Pulmonary artery endothelial cell (primary cell): ENCODE measurements around the gene NEMP2. TPM values are rescaled to one million over a fixed set of nuclear protein-coding genes. Genes with fewer than 3 reads are reported as not detected.

Experiments
- DNase-seq: peaks from one replicate; pipeline ENCODE4 v3.0.0-alpha.2; 2011; ENCODE audit warnings: low read depth, low spot score
- total RNA-seq: library from RNA; depleted of rRNA; stranded (reverse); fragments of >200 nt; gene quantifications from 2 replicates; pipeline ENCODE4 v1.2.3, GENCODE V29; 2014

Gene NEMP2
- total RNA-seq, 1 donor from 2014 or later: 3.5 TPM

DNA sequence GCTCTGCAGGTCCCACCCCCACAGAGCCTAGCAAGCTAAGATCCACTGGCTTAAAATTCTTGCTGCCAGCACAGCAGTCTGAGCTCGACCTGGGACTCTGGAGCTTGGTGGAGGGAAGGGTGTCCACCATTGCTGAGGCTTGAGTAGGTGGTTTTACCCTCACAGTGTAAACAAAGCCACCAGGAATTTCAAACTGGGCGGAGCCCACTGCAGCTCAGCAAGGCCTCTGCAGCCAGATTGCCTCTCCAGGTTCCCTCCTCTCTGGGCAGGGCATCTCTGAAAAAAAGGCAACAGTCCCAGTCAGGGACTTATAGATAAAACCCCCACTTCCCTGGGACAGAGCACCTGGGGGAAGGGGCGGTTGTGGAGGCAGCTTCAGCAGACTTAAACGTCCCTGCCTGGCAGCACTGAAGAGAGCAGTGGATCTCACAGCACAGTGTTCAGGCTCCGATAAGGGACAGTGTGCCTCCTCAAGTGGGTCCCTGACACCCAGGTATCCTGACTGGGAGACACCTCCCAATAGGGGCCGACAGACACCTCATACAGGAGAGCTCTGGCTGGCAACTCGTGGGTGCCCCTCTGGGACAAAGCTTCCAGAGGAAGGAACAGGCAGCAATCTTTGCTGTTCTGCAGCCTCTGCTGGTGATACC lies 20.0 kb upstream of the NEMP2 start:
- DNase-seq: no peak

DNA sequence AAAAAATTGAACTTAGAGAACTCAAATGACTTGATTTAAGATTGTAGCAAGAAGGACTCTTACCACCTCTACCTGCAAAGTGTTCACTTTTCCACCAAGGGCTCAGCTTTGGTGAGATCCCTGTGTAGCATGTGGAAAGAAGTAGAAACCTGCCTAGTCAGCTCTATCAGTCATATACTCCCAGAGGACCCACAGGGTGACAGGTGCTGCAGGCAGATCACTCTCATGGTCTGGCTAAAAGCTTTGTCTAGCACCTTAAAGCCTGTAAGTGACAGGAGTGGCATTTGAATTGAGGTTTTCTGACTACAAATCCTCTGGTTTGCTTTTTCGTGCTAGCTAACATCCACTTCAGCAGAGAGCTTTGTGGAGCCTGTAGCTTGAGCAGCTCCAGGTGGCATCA lies 18.7 kb upstream of the NEMP2 start:
- DNase-seq: no peak

DNA sequence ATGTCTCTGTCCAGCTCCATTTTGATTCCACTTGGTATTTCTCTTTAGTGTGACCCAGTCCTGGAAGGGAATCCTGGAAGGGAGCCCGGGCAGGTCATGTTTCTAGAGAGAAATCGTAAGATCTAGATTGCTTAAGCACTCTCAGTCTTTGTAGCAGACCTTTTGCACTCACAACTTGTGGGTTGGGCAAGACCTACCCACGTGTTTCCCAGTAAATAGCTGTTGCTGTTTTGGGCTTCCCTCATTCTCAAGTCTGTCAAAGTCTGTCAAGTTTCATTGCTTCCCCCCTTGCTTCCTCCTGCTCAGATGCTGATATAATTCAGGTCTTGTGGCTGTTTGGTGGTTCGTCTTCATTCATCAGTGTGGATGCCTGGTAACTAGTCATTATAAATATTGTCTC lies 17.4 kb upstream of the NEMP2 start:
- no peak for DNase-seq

DNA sequence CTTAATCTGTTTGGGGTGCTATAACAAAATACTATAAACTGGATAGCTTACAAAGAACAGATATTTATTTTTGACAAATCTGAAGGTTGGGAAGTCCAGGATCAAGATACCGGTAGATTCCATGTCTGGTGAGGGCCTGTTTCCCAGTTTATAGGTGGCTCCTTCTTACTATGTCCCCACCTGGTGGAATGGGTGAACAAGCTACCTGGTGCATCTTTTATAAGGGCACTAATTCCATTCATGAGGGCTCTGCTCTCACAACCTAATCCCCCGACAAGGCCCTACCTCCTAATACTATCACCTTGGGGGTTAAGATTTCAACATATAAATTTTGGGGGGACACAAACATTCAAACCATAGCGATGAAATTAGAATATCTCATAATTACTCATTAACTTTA lies 15.6 kb upstream of the NEMP2 start:
- DNase-seq: no peak

DNA sequence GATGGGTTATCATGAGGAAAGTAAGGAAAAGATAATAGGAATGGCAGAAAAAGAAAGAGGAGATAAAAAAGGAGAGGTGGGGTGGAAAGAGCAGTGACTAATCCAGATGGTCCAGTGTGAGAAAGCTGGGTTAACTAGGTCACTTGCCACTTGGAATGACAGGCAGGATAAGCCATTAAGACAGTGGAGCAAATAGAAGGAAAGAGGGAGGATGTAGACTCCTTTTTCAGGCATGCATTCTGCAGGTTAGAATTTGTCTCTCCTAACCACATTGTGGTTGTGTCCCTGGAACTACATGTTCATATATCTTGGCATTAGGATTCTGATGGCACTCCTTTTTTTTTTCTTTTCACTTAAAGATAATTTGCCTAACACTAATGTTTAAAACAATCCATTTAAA lies 13.4 kb upstream of the NEMP2 start:
- DNase-seq: no peak

DNA sequence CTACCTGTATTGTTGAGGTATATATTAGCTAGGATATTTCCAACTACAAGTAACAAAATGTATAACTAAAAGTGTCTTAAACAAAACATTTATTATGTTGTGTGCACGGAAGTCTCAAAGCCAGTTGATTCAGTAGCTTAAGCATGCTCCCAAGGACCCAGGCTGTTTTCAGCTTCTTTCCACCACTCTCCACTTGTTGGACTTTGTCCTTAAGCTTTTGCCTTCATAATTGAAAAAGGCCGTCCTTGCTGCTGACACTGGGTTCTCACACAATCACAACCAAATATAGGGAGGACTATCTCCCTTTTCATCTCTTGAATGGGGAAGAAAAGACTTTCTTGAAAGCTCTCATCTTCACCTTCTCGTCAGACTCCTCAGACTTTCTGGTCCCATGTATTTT lies 12.2 kb upstream of the NEMP2 start:
- no peak for DNase-seq

DNA sequence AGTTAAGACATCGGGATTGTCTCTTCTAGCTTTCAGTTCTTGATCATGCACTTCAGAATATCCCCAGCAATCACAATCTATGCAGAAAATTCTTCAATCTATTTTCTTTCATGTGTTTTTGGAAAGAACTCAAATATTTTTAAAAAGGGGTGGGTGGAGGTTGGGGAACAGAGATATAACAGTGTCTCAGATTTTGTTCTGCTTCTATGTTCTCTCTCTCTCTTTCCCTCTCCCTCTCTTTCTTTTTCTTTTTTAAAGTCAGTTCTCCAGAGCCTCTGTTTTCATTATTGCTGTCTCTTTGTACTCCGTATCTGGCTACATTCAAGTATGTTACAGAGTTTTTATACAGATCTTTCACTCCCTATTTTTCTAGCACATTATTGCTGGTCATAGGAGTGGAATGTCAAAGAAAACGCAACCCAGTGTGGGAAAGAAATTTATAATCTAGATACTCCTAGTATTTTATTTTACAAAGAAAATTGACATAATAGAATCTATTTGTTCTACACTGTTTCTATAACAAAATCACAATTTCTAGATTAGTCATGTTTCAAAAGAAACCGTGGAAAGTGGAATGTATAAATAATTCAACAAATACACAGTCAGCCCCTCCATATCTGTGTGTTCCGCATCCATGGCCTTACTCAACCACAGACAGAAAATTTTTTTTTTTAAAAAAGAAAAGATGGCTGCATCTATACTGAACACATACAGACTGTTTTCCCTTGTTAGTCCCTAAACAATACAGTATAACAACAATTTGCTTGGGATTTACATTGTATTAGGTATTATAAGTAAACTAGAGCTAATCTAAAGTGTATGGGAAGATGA lies 11.2 kb upstream of the NEMP2 start:
- DNase-seq: no peak

DNA sequence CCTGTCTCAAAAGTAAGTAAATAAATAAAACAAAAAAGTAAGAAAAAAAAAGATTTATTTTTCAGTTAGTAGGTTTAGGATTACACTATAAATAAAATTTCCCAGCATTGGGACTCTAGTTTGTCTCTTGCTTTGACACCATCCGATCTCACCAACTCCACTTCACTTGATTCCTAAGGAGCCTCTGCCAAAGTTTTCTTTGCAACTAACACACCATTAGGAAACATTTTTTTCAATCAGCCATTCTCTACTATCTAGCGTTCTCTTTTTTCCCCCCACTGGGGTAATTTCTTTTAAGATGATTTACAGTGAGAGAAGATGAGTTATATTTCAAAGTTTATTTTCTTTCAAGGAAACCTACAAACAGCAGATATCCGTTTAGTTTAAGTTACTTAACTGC lies 10.6 kb upstream of the NEMP2 start:
- no peak for DNase-seq

DNA sequence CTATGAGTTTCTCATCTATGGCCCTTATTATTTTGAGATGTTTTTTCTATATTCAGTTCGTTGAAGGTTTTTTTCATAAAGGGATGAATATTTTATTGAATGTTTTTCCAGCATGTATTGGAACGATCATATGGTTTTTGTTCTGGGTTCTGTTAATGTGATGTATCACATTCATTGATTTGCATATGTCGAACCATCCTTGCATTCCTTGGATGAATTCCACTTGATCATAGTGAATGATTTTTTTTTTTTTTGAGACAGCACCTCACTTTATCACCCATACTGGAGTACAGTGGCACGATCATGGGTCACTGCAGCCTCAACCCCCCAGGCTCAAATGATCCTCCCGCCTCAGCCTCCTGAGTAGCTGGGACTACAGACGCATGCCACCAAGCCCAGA lies 5.5 kb upstream of the NEMP2 start:
- no peak for DNase-seq

DNA sequence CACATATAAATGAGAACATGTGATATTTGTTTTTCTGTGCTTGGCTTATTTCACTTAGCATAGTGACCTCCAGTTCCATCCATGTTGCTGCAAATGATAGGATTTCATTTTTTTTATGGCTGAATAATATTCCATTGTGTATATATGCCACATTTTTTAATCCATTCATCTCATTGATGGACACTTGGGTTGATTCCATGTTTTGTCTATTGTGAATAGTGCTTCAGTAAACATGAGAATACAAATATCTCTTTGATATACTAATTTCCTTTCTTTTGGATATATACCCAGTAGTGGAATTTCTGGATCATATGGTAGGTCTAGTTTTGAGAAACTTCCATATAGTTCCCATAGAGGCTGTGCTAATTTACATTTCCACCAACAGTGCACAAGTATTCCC lies 3.7 kb upstream of the NEMP2 start:
- DNase-seq: no peak

DNA sequence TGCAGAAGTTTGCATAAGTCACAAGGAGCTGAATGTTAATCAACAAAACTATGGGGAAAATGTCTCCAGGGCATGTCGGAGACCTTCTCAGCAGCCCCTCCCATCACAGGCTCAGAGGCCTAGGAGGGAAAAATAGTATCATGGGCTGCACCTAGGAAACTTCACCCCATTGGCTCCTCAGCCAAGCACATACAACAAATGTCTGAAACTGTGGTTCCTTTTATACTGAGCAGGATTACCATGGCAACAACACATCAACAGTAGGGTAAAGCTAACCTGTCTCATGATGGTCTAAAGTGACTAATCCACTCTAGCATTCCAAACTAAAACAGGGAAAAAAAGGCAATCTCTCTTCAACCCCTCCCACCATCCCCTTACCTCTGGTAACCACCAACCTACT lies 3.2 kb upstream of the NEMP2 start:
- no peak for DNase-seq

DNA sequence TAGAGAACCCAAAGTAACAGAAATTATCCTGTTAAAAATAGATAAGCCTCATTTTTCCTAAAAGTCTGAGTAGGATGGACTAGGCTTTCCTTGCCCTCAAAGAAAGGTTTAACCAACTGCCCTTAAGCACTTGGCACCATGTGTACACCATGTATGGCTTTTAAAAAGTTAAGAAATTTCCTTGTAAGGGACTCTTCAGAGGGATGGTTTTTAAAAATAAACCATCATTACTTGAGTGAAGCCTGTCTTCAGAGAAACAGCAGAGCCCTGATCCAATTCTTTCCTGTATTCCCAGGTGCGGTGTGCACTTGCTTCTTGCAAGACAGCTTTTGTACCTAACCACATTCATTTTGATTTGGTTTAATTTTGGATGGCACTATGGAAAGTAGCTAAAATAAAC lies 1.1 kb upstream of the NEMP2 start:
- no peak for DNase-seq

DNA sequence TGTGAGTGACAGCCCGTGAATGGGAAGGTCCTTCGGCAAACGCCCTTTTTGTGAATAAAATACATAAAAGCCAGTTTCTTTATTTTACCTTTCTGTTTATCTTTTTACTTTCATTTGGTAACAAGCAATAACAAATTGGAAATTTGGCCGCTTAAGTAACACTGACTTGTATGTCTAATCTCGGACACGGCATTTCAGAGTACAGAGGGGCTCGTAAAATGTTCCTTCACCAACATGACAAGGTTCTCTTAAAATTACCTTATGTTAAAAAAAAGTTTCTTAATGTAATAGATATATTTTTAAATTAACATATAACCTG lies 558 bp upstream of the NEMP2 start:
- no peak for DNase-seq

DNA sequence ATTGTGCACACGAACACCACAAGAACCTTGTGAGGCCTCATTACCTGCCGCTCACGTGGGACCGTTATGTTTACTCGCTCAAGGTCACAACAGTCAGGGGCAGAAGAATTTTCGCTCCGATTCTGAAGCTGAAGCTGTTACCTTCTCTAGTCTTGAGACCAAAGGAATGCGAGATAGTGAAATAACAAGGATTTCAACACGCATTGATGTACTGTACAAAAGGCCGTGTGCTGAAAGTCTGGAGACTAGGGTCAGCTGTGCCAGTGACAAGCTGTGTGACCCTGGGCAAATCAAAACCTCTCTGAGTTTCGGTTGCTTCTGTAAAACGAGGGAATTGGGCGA lies 583 bp downstream of the NEMP2 start:
- DNase-seq: no peak

DNA sequence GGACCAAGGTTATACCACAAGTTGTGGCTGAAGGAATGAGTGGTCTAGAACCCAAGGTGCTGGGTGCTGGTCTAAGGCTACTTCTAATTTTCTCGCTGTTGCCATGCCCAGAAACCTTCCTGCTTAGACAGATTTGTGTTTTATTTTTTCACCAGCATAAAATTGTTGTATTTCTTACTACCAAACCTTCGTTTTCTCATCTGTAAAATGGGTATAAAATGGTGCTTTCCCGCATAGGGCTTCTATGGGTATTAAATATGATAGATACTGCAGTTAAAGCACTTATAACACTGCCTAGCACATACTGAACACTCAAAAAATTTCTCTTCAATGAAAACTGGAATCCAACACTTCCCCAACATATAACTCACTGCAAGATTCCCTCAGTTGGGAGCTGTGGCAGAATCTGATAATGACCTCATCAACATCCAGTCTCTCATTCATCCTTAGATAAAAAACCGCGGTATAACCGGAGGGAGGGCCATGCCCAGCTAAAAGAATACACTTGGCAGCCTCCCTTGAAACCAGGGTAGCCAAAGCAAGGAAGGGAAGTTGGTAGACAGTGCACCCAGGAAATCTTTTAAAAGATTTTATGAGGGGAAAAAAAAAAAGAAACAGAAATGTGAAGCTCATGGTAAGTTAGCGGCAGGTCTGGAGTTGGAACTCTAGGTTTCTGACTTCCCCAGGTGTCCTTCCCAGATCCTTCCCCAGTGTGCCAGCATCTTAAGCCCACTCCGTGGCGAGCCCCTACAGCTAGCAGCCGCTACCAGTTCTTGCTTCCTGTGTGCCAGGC lies 1.2 kb downstream of the NEMP2 start:
- DNase-seq: no peak

DNA sequence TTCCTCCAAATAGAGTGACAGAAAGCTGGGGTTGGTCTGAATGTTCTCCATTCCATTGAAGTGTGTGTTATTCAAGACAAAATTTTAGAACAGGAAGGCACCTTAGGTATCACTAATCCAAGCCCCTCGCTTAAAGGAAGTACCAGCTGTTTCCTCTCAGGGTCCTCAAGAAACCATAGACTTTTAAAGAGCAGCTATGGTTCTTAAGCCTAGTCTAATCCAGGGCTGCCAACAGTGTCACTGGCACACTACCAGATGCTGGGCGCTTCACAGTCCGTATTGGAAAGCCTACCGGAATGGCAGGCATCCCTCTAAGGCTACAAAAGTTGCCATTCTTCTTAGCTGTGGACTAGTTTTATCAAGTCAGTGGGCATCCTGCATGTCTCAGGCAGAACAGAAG lies 1.9 kb downstream of the NEMP2 start:
- no peak for DNase-seq

DNA sequence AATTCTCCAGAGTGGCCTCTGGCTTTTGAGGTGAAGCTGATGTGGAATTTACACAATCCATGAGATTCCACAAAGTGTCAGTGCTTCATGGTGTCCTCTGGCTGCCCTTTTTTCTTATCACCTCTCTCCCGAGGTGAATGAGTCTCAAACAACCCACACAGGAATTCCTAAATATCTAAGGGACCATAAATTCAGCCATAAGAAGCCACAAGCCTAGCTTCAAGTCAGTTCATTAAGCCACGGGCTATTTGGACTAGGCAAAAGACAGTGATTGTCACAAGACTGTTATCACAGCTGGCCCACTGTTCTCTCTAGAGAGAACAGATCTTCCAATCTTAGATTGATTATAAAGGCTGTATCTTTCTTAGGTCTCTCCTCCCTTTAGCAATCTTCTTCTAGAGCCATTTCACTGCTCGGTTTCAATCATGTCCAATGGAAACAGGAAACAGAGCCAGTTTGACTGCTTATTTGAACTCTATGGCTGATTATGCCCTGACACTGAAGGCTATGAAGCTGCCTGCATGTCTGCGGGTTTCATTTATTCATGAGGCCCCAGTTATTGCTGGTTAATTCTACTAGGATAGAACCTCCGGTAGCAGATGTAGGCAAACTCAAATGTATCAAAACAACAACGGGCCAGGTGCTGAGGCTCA lies 4.1 kb downstream of the NEMP2 start:
- DNase-seq: no peak

DNA sequence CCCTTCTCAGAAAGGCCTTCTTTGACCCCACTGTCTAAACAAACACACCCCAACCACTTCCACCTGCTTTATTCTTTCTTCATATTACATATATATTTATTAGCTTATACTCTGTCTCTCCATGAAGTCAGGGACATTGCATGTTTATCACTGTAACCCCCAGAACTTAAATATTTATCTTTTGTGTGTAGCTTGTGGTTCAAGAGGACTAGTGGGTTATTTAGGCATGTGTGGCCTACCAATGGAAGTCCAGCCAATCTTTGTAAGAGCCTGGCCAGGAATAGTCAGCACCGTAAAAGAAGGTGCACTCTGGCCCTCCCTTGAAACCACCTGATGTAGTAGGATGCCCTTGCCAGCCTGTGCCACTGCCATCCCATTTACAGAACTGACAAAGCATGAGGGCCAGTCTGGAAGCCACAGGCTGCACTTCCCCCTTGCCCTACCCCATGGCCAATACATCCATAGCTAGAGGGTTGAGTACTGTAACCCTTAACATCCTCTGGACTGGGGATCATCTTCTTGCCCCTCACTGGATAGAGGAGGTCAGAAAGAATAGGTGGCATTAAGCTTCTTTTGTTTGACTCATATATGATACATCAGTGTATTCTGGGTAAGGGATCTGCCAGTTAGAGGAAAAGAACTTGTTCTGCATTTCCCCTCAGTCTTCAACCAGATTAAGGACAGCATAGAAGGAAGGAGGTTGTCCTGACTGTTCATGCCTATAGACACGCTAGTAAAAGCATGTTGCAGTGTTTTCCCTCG lies 4.9 kb downstream of the NEMP2 start:
- no peak for DNase-seq

DNA sequence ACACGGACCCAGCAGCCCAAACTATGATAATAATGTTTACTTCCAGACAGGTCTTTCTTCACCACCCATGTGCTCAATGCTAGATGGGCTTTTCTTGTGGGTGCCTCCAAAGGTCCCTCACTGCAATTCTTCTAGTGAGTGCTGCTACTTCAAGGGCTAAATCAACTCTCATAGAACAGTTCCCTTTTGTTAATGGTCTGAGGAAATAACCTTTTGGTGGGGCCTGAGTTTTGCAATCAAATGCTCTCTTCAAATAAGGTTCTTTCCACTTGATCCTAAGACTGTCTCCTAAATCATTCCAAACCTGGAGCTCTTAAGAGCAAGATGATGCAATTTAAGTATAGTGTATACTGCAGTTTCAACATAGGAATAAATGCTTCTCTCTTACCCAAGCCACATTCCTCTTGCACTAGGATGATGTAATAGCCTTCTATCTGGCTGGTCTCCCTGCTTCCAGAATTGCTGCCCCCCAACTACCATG lies 6.0 kb downstream of the NEMP2 start:
- DNase-seq: no peak

DNA sequence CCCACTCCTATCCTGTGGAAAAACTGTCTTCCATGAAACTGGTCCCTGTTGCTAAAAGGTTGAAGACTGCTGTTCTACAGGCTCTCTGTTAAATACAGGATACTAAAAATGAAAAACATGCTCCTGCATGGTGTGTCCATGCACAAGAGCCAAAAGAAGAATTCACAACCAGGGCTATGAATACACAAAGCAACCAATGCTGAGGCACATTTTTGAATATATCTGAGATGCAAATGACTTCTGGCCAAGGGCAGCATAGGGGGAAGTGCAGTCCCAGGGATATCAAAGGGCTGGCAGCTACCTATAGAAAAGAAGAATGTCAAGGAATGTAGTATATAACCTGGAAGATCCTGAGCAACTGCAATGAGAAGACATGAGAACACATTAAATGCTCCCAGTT lies 6.6 kb downstream of the NEMP2 start:
- DNase-seq: no peak

DNA sequence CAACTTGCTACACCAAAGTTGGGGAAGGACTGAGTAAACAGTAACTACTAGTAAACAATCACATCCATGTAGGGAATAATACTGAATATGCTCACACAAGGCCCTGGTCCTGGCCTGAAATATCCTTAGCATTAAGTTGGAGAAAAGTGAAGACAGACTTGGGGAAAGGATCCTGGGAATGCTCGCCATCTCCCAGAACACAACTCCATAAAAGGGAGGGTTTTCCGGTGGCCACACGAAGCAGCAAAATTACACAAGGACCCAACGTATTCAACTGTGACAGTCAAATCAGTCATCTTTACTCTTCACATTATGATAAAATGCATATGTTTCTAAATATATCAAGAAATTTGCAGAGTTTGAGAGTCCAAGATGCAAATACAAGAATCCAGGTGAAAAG lies 7.3 kb downstream of the NEMP2 start:
- DNase-seq: no peak
